ENCODE data around the gene CLUH. TPM values are rescaled to one million over a fixed set of nuclear protein-coding genes. Genes with fewer than 3 reads are reported as not detected.

The CLUH gene
- total RNA-seq, 4 donors from 2014 or later, result 120 to 291 (median 151) TPM

GRCh38 chr17:2718150-2718938 lies 6.8 kb upstream of the CLUH start:
- no peaks in the 10 kb centered on the region for H3K36me3 ChIP-seq
- H3K27ac ChIP-seq, result no peak overlapping the region
- H3K4me1 ChIP-seq, result no peaks in the 10 kb centered on the region
- 69% methylated on average over 13 of the region's 13 CpGs for WGBS
- no peak for DNase-seq (ENCODE audit: low spot score in 2 of 2)
- peaks cover 7% of the 10 kb centered on the region for H3K27me3 ChIP-seq
- no peaks in the 10 kb centered on the region for H3K9me3 ChIP-seq
- no peak for TF ChIP-seq EP300 (IDR thresholded peaks at IDR 0.05)
- no peak for TF ChIP-seq POLR2A (IDR thresholded peaks at IDR 0.05)
- no peak for TF ChIP-seq CTCF (IDR thresholded peaks at IDR 0.05)
- TF ChIP-seq POLR2AphosphoS5 (IDR thresholded peaks at IDR 0.05), result no peak
- H3K4me3 ChIP-seq, result no peak overlapping the region

GRCh38 chr17:2716649-2717048 lies 5.1 kb upstream of the CLUH start:
- 82% methylated on average over 5 of the region's 5 CpGs for WGBS
- H3K4me1 ChIP-seq, result peaks cover 11% of the 10 kb centered on the region
- TF ChIP-seq CTCF (IDR thresholded peaks at IDR 0.05) (no peak), EP300 (IDR thresholded peaks at IDR 0.05) (no peak), POLR2A (IDR thresholded peaks at IDR 0.05) (no peak), POLR2AphosphoS5 (IDR thresholded peaks at IDR 0.05) (no peak)
- H3K4me3 ChIP-seq, result no peak overlapping the region
- H3K27me3 ChIP-seq, result no peaks in the 10 kb centered on the region
- no peaks in the 10 kb centered on the region for H3K36me3 ChIP-seq
- no peak overlapping the region for H3K27ac ChIP-seq
- no peaks in the 10 kb centered on the region for H3K9me3 ChIP-seq
- no peak for DNase-seq (ENCODE audit: low spot score in 2 of 2)

GRCh38 chr17:2713881-2714280 lies 2.3 kb upstream of the CLUH start:
- Histone ChIP-seq H3K9me3 (no peaks in the 10 kb centered on the region), H3K4me1 (peaks cover 32% of the 10 kb centered on the region), H3K4me3 (no peak overlapping the region), H3K36me3 (no peaks in the 10 kb centered on the region), H3K27me3 (no peaks in the 10 kb centered on the region), H3K27ac (no peak overlapping the region)
- TF ChIP-seq CTCF (IDR thresholded peaks at IDR 0.05) (no peak), POLR2A (IDR thresholded peaks at IDR 0.05) (no peak)
- 94% methylated on average over 9 of the region's 9 CpGs for WGBS
- DNase-seq (ENCODE audit: low spot score in 2 of 2), result no peak

GRCh38 chr17:2712300-2713043 lies 908 bp upstream of the CLUH start:
- Histone ChIP-seq H3K27me3 (no peaks in the 10 kb centered on the region), H3K9me3 (no peaks in the 10 kb centered on the region), H3K36me3 (no peaks in the 10 kb centered on the region), H3K4me1 (peaks cover 46% of the 10 kb centered on the region), H3K27ac (peak overlapping the region; percentile 89), H3K4me3 (peak overlapping the region; percentile 72)
- 53% methylated on average over 29 of the region's 36 CpGs for WGBS
- TF ChIP-seq POLR2AphosphoS5 (IDR thresholded peaks at IDR 0.05), result no peak
- no peak for TF ChIP-seq CTCF (IDR thresholded peaks at IDR 0.05)
- no peak for TF ChIP-seq POLR2A (IDR thresholded peaks at IDR 0.05)
- no peak for TF ChIP-seq EP300 (IDR thresholded peaks at IDR 0.05)
- DNase-seq (ENCODE audit: low spot score in 2 of 2), result peak; percentile 53 to 78
